Hippocampal formation (tissue), 2 donors: ENCODE data around the gene COMMD1.
"Not testable (repeated sequence)": the region's sequence is repeated elsewhere in the genome, so short reads cannot be mapped to it uniquely, and the experiment has no call there.

ENCODE experiments used
- DNase-seq, 2 donors: peaks; one replicate each; lab custom pipeline; 2025; lab: John Stamatoyannopoulos, UW

Gene COMMD1

DNA sequence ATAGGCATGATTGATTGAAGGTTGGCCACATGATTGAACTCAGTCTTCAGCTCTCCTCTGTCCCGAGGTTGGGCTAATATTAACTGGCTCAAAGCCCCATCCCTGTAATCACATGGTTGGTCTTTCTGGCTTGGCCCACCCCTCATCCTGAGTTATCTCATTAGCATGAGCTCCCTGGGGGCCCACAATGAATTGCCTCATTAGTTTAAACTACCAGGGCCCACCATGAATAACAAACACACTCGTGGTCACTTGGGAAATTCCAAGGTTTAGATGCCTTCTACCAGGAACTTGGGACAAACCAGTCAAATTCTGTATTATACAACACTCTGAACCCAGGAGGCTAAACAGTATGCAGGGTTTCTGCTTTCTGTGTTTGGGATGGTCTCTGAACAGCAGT lies 168.8 kb downstream of the COMMD1 start:
- DNase-seq: no peak

DNA sequence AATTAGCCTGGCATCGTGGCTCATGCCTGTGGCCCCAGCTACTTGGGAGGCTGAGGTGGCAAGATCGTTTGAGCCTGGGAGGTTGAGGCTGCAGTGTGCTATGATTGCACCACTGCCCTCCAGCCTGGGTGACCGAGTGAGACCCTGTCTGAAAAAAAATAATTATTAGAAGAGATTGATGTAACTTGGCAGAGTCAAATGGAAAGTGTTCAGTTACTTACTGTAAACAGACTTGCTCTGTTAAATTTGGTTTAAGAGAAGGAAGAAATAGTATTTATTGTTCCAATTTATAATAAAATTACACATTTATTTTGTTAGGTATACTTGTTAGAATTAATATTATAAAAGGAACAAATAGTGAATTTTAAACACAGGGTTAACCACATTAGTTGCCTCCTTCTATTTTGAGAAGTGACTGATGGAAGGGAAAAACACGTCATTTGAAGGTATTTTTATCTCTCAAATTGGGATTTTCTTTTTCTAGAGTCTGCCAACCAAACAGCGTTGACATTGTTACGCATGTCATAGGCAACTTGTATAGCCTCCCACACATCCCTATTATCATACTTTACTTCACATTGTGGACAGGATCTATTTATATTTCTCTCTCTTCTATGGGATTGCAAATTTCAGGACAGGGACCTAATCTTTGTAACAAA lies 171.6 kb downstream of the COMMD1 start:
- DNase-seq: no peak

DNA sequence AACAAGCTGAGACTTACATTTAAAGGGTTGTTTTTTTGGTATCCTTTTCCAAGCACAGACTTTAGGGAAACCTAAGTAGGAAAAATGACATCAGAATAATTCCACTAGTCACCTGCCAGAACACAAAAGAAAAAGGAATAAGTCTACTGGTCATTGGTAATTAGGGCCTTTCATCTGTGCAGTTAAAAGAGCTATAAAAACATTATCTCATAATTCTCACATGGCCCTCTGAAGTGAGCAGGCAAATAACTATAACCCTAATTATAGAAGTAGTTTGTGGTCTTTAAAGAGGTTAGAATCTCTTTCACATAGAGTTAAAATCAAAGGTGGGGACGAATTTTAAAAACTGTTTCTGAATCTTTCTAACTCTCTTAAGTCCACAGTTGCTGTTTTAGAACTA lies 179.3 kb downstream of the COMMD1 start:
- no peak for DNase-seq

DNA sequence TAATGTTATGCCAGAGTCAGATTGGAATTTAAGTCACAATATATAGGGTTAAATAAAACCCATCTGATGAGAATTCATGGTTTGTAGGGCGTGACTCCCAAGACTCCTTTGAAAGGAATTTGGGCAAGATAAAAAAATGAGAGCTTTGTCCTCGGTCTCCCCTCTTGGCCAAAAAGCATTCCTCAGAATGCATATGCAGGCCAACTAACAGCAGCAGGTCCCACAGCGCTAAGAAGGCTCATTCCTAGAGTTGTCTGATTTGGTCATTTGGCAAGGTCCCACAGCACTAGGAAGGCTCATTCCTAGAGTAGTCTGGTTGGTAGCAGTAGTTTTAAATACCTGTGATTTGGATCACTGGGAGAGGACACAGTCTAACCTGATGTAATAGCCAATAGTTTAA lies 184.2 kb downstream of the COMMD1 start:
- no peak for DNase-seq

DNA sequence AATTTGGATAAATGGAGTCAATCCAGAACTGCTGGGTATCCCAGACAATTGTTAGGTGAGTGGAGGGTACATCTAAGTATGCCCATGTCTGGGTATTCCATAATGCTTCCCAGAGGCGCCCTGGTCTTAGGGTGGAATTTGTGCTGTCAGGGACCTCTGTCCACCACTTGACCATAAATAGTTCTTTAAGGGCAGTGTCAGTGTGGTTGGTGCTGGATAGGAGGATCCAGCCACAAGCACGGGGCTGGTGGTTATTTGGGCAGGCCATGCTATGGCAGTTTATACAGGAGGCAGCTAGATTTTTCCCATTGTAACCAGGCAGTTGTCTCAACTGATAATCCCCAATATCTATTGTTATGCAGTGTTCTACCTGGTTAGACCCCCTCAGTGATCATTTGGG lies 186.0 kb downstream of the COMMD1 start:
- DNase-seq: no peak

DNA sequence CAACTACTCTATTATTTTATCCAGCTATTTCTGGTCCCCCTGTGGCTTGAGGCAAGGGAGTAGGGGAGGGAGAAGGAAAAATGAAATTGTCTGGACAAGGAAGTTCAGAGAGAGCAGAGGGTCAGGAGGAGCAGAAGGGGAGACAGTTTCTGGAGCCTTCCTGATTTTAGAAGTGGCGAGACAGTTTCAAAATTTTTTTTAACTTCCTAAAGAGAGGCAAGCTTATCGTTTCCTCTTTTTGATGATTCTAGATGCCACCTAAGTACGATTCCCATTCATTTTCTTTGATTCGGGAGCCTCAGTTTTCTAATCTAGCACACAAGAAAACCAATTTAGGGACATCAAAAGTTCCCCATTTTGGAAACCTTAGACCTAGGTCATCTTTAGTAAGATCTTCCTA lies 193.6 kb downstream of the COMMD1 start:
- no peak for DNase-seq

DNA sequence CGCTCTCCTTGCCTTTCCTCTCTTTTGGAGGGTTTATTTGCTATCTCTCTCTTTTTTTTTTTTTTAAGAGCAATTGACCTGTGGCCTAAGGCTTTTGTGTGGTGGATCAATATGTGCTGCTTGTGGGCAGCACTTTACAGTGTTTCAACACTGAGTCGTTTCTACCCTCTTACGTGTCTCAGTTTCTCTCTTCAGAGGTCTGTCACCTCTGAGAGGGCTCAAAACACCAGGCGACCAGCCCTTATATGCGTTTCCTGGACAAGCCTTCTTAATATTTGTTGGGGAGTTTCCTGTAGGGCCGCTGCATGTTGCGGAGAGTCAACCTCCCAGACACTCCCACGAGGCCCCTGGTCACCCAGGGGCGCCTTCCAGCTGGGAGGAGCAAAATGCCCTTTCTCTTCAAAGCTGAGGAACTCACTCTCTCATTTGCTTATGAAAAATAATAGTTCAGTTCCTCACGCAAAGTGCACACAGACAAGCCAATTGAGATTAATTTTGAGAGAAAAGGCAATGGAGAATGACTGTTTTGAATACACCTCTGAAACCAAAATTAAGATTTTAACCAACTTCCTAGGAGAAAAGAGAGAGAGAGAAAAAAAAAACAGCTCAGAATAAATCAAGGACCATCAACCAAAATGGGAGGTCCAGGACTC lies 194.2 kb downstream of the COMMD1 start:
- no peak for DNase-seq

DNA sequence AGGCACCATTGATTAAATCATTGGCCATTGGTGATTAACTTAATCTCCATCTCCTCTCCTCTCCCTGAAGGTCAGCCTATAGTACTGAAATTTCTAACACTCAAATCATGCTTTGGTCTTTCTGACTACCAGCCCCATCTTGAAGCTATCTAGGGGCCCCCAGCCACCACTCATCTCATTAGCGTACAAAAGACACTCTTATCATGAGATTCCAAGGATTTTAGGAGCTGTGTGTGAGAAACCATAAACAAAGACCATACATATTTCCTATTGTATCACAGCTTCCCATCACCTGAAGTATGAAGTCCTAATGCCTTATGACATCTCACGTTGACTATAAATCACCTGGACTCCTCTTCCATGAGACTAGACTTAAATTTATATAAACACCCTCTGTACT lies 196.4 kb downstream of the COMMD1 start:
- DNase-seq: no peak

DNA sequence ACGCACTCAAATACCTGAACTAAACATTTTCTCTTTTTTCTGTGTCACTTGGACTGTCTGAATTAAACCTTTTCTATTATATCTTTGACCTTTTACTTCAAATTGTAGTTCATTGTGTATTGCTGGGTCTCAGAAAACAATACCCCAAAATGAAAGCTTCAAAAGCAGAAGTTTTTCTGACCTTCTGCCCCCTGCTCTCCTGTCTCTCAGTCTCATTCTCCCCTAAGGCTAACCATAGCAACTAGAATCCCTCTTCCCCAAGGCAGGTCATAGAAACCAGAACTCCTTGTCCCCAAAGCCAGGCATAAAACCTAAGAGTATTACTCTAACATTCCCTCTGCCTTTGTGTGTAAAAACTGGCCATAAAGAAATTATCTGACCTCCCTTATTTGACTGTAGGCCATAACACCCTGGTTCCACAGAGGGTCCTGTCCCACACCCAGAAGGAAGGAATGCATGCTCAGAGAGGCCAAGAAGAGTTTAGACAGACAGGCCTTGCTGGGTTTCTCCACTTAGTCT lies 197.0 kb downstream of the COMMD1 start:
- no peak for DNase-seq

DNA sequence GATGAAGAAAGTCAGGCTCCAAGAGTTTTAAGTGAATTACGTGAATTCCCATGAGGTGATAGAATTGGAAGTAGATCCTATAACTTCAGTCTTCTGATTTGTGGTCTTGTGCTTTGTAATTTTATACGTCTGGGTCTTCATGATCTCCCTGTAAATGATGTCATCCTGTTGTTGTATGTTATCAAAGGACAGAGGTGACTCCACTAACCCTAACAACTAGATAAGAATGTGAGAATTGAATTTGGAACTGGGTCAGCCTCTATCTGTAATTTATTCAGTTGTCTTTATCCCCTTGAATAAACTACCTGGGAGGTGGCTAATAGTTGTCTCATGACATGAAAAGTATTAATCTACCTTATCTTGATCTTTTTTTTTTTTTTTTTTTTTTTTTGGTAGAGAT lies 204.1 kb downstream of the COMMD1 start:
- no peak for DNase-seq

DNA sequence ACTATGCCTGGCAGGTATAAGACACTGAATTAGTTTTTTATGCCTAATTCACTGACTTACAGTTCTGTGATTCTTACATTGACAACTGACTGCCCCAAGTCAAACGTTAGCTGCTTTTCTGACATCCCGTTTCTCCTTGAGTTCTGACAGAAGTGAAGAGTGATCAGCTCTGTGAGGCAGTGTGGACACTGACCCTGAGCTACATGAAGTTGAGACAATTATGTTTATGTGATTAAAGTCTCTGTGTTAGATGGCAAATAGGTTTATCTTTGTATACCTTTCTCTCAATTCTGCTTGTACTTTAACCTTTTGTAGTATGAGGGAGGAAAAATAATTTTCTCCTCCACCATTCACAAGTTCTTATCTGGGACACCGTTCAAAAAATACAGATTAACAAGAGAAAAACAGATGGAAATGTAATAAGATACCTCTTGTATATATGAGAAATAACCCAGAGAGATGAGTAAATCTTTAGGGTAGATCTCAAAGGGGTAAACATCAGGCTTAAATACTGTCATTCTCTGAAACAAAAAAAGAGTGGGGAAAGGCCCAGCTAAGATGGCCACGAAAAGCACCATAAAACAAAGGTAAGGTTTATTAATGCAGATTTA lies 205.0 kb downstream of the COMMD1 start:
- DNase-seq: no peak

DNA sequence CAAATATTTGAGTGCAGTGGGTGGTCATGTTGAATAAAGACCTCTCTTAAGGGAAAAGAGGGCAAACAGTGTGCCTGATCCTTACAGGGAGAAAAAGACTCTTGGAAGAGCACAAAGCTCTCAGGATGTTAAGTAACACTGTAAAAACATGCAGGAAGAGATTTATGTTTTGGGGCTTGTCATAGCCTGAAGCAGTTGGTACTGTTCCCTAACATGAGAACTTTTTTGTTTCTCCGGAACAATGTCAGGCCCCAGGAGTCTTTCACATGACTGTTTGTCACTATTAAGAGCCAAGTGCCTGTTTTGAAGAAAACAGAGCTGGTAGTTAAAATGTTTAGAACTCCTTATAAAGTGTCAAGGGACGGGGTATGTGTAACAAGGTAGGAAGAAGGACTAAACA lies 206.7 kb downstream of the COMMD1 start:
- no peak for DNase-seq

DNA sequence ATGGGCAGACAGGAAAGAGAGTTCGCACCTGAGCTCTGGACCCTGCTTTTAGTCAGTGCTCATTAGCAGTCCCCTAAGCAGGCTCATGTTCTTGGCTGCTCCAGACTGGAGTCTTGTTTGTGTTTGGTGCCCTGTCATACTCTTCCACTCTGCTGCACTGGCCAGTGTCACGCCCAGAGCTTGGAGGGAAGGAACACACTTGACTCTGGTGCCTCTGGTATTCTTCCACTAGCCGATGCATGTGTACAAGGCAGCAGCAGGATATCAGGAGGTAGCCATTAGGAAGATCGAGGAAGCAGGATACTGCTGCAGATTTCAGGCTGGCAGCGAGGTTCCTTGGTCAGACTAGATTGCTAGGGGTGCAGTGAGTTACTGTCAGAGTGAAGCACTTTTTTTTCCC lies 209.1 kb downstream of the COMMD1 start:
- DNase-seq: peak in 1 of 2 donors; percentile 1

DNA sequence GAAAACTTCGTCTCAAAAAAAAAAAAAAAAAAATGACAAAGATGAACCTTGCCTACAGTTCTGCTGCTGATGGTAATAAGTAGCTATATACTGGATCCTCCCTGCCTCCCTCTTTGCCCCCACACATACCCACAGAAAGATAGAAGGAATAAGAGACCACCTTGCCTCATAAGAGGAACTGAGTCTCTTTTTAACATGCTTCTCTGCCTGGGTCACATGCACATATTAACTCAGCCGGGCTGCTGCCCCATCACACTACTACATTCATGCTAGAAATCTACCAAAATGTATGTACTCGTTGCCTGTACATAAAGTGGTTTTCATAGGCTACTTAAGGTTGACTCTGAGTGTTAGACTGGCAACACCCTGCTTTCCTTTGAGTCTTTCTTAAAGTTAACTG lies 211.5 kb downstream of the COMMD1 start:
- DNase-seq: no peak

DNA sequence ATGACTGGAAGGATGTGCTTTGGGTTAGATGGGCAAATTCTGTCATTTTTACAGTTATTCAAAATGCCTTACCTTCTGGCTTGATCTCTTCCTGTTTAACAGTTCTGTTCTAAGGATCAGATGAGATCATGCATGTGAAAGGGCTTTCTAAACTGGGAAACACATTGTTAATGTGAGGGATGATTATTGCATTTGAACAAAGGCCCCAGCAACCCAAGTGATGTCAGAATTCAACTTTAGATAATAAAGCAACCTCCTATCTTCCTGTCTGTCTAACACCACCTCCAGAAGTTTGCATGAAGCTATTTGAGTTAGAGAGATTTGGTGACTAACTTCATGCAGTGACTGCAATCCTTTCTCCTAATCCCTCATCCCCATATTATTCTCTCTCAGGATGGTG lies 212.7 kb downstream of the COMMD1 start:
- no peak for DNase-seq

DNA sequence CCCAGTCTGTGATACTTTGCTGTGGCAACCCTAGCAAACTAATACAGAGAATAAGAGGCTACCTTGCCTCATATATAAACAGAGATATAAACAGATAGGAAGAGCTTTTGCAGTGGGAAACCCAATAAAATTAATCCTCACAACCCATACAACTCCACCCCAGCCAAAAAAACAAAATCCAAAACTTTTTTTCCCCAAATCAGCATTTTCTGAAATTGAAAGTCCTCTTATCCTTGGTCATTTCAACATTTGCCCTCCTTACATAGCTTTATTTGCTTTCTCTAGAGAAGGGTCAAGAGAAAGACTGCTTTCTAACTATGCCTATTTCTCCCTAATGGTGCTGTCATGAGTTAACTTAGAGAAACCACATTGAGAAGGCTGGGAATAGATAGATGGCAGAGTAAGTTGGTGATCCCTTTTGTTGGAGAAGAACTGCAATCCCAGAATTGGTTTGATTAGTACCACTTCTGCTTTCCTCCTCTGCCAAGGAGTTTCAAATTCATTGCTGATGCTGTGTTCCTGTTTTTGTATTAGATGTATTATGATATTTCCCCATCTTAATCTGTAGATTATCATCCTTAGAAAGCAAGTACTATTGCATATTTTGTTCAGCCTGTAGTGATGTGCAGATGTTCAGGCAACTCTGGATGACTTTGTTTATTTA lies 214.0 kb downstream of the COMMD1 start:
- no peak for DNase-seq

DNA sequence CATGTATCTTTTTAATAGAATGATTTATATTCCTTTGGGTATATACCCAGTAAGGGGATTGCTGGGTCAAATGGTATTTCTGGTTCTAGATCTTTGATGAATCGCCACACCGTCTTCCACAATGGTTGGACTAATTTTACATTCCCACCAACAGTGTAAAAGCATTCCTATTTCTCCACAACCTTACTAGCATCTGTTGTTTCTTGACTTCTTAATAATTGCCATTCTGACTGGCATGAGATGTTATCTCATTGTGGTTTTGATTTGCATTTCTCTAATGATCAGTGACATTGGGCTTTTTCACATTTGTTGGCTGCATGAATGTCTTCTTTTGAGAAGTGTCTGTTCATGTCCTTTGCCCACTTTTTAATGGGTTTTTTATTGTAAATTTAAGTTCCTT lies 220.8 kb downstream of the COMMD1 start:
- DNase-seq: not testable (repeated sequence)

DNA sequence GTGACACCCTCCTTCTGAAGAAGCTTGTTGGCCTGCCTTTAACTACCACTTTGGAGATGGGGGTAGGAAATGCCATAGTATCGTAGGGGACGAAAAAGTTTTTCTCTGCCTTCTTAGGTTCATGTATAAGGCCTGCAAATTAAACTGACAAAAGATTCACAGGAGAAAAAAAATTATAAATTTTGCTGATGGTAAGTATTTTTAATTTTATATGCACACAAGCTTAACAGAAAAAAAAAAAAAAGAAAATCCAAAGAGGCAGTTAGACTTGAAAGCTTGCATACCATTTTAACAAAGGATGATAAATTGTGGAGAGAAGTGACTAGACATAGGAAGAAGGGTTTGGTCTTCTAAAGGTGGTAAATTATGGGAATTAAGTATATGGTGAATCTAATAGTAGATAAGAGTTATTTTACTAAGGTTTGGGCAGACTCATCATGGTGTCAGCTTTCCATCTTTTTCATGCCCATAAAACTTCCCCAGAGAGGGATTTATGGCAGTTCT lies 227.9 kb downstream of the COMMD1 start:
- DNase-seq: no peak

DNA sequence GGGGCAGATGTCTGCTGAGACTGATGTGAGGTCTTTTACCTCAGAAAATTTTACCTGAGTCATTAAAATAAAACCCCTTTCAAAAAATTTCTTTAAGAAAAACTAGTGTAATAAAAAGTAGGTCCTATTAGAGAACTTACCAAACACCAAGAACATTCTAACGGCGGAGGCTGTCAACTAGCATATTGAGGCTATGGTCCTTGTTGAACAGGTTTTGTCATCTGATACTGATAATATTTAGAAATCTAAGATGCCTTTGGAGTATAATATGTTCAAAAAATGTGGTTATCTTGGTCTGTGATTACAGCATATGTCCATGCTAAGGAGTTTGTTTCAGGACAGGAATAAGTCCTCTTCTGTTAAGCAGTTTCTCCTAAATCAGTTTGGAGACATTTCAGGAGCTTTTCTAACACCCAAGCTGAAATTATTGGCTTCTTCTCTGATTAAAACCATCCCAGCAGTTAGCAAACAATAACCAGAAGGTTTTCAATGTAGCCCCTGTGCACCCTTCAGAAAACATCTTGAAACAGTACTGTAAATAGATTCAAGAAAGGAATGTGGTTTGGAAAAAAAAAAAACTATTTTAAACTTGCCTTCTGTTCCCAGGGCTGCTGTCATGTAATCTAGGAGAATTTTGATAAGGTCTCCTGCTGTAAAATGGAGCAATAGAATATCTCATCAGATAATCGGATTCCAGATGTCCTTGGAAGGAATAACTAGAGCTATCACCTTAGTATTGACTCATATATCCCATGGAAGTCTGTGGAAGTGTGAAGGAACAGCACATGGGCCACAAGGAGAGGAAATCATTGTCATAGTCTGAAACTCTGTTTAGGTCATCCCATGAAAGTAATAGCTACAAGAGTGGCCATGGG lies 231.7 kb downstream of the COMMD1 start:
- no peak for DNase-seq

DNA sequence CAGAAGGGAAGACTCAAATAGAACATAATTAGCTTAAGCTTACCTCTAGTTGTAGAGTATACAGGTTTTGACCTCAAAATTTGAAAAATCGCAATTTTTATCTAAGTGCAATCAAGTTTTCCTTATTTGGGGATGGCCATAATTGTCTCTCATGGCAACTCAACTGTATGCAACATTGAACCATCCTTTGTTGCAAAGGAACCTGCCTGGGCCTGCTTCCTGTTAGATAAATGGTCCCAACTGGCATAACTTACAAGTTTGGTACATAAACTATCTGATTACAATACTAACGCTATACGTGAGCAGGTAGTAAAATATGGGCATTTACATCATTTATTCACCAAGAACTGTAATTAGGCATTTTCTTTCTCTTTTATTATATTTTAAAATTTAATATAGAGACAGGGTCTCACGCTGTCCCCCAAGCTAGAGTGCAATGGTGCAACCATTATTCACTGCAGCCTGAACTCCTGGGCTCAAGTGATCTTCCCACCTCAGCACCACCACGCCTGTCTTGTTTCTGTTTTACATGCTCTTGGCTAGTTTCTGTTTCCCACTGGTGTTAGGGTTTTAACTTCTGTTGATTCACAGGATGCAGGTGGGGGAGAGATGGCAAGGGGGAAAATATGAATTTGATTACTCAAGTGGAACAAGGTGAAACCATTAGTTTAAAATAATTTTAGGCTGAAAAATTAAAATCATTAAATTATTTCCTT lies 235.1 kb downstream of the COMMD1 start:
- DNase-seq: no peak

DNA sequence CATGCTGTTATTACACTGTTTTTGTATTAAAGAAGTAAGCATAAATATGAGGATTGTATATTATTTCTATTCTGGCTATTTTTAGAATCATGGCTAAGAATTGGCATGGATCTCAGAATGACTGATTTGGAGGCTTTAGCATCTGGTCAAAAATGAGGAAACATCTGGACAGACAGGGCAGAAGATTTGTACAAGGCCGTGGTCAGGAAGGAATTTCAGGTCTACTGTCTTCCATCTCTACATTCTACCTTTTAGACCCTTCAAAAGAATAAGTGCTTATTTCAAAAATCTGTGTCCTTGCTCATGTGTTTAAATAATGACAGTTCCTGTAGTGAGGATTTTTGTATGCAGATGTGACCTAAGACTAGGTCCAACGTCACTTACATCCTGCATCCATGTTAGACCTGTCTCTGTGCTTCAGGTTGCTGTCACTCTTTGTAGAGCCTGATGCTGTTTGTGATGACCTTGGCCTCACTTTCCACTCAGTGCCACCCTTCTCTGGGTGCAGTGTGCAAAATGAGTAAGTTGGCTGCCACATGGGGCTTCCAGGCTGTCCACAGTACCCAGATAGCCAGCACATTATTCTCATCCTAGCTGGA lies 235.8 kb downstream of the COMMD1 start:
- DNase-seq: no peak
